Activated T-helper 1 cell treated with Interleukin-2 at 50 U/mL for 16 hours (primary cell): ENCODE measurements around the gene NME5.

Source experiments
- DNase-seq: peaks from one replicate; pipeline ENCODE4 v3.0.0-alpha.2; 2020; ENCODE audit warnings: low read depth

Gene NME5

GRCh38 chr5:138132543-138132942, 6.7 kb downstream of the NME5 start:
- DNase-seq, result no peak

- DNase-seq, result no peak
Observed at GRCh38 chr5:138129347-138129746, 9.9 kb downstream of the NME5 start.

- DNase-seq, result no peak
Observed at GRCh38 chr5:138128334-138128733, 10.9 kb downstream of the NME5 start.

- DNase-seq, result no peak
Observed at GRCh38 chr5:138115254-138115653, 24.0 kb downstream of the NME5 start.

GRCh38 chr5:138111937-138112336, 27.3 kb downstream of the NME5 start:
- no peak for DNase-seq

- no peak for DNase-seq
Observed at GRCh38 chr5:138111181-138111580, 28.0 kb downstream of the NME5 start.

GRCh38 chr5:138110266-138110963, 28.8 kb downstream of the NME5 start:
- no peak for DNase-seq

- no peak for DNase-seq
Observed at GRCh38 chr5:138109463-138110265, 29.6 kb downstream of the NME5 start.

- no peak for DNase-seq
Observed at GRCh38 chr5:138107213-138107612, 32.0 kb downstream of the NME5 start.

- DNase-seq, result no peak
Observed at GRCh38 chr5:138105709-138106108, 33.5 kb downstream of the NME5 start.

- no peak for DNase-seq
Observed at GRCh38 chr5:138103319-138103637, 36.0 kb downstream of the NME5 start.

GRCh38 chr5:138102454-138103318, 36.5 kb downstream of the NME5 start:
- DNase-seq, result no peak

GRCh38 chr5:138096997-138097828, 42.0 kb downstream of the NME5 start:
- DNase-seq, result no peak

- DNase-seq, result no peak
Observed at GRCh38 chr5:138096363-138096762, 42.9 kb downstream of the NME5 start.

- no peak for DNase-seq
Observed at GRCh38 chr5:138095100-138095907, 43.9 kb downstream of the NME5 start.

GRCh38 chr5:138093036-138093435, 46.2 kb downstream of the NME5 start:
- DNase-seq, result no peak

GRCh38 chr5:138092301-138092700, 46.9 kb downstream of the NME5 start:
- no peak for DNase-seq

GRCh38 chr5:138091685-138092084, 47.5 kb downstream of the NME5 start:
- DNase-seq, result no peak

- DNase-seq, result no peak
Observed at GRCh38 chr5:138083702-138084101, 55.5 kb downstream of the NME5 start, which contains the start of gene WNT8A. Gene WNT8A (plus strand): TSS chr5:138084033. CDS start chr5:138084128, 95 bp downstream.

GRCh38 chr5:138082033-138082432, 57.2 kb downstream of the NME5 start:
- no peak for DNase-seq
